CD8-positive, alpha-beta T cell (primary cell): Measurements from ENCODE around the gene GRWD1. TPM values are rescaled to one million over a fixed set of nuclear protein-coding genes. Genes with fewer than 3 reads are reported as not detected.

Experiments used
- total RNA-seq, 46 experiments: library from RNA in 2 of 46; stranded (reverse) in 2 of 46; gene quantifications; one replicate each; pipeline ENCODE4 v1.2.3 and lab custom pipeline; 2021 to 2026

The GRWD1 gene
- total RNA-seq, 2 experiments from 2014 or later, result 36.1 to 41.7 TPM

Other genes with a start within 250 kb of the GRWD1 start
- gene CARD8, start 190.1 kb upstream of the GRWD1 start, total RNA-seq, result 10 to 100 TPM; 58.8 to 69.1 TPM
- not detected for gene ZNF114, start 175.9 kb upstream of the GRWD1 start, total RNA-seq
- gene EMP3, start 120.4 kb upstream of the GRWD1 start, total RNA-seq, result 100 to 1,000 TPM; 174 to 181 TPM
- 1 to 10 TPM; 6.4 to 7.7 TPM for gene TMEM143, start 82.0 kb upstream of the GRWD1 start, total RNA-seq
- not detected for gene SYNGR4, start 81.6 kb upstream of the GRWD1 start, total RNA-seq
- 10 to 100 TPM; 29.7 to 33.1 TPM for gene KDELR1, start 54.4 kb upstream of the GRWD1 start, total RNA-seq
- gene GRIN2D, start 52.3 kb upstream of the GRWD1 start, total RNA-seq, result not detected
- gene KCNJ14, start 9.6 kb downstream of the GRWD1 start, total RNA-seq, result 1 to 10 TPM; 3.7 to 3.9 TPM
- gene CYTH2, start 23.4 kb downstream of the GRWD1 start, total RNA-seq, result 10 to 100 TPM; 30.9 to 32.3 TPM
- gene LMTK3, start 65.9 kb downstream of the GRWD1 start, total RNA-seq, result 10 to 100 TPM; 13.7 to 16.9 TPM
- gene SULT2B1, start 106.2 kb downstream of the GRWD1 start, total RNA-seq, result not detected
- not detected for gene SPACA4, start 160.8 kb downstream of the GRWD1 start, total RNA-seq
- 1 to 10 TPM; 2.5 to 3.1 TPM for gene FAM83E, start 169.1 kb downstream of the GRWD1 start, total RNA-seq
- gene RPL18, start 173.2 kb downstream of the GRWD1 start, total RNA-seq, result 1,000 to 10,000 TPM; 2,604 to 2,657 TPM
- 10 to 100 TPM; 15.6 to 17.6 TPM for gene SPHK2, start 173.5 kb downstream of the GRWD1 start, total RNA-seq
- 10 to 100 TPM; 24.8 to 25.6 TPM for gene DBP, start 191.4 kb downstream of the GRWD1 start, total RNA-seq
- gene CA11, start 200.2 kb downstream of the GRWD1 start, total RNA-seq, result 10 to 100 TPM; 10.3 to 11.2 TPM
- gene NTN5, start 227.0 kb downstream of the GRWD1 start, total RNA-seq, result 1 to 10 TPM; 2.4 to 2.7 TPM
- not detected for gene FUT2, start 250.0 kb downstream of the GRWD1 start, total RNA-seq